ENCODE results near the gene OR10A6. TPM values are rescaled to one million over a fixed set of nuclear protein-coding genes. Genes with fewer than 3 reads are reported as not detected.

OR10A6 gene
- total RNA-seq, 1 experiment from 2014 or later: not detected

DNA sequence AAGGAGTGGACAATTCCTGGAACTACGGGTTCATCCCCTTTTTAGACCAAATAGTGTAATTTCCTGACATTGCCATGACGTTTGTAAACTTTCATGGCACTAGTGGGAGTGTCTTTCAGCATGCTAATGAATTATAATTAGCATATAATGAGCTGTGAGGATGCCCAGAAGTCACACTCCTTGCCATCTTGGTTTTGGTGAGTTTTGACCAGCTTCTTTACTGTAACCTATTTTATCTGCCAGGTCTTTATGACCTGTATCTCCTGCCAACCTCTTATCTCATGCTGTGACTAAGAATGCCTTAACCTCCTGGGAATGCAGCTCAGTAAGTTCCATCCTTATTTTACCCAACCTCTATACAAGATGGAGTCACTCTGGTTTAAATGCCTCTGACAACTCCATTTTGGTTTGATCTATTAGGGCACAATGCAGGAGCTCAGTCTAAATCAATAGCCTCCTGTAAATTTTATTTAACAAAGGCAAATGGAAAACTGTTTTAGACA is 20.7 kb downstream of the OR10A6 start:
- Histone ChIP-seq H3K36me3 (ENCODE audit: insufficient read depth, low read length, poor library complexity, severe bottlenecking) (no peaks in the 10 kb centered on the region), H3K9me3 (ENCODE audit: low read depth, low read length, poor library complexity, severe bottlenecking) (no peaks in the 10 kb centered on the region), H3K27me3 (replicated peaks; ENCODE audit: insufficient read depth, low read depth, low read length, poor library complexity) (peaks cover 3% of the 10 kb centered on the region), H3K4me3 (ENCODE audit: low read depth, low read length, poor library complexity, severe bottlenecking) (no peak overlapping the region), H3K4me1 (ENCODE audit: insufficient read depth, low read length, poor library complexity, severe bottlenecking) (no peaks in the 10 kb centered on the region), H3K27ac (ENCODE audit: low read depth, low read length, poor library complexity, severe bottlenecking) (no peak overlapping the region)
- CTCF ChIA-PET: interaction anchor here (0.6 kb wide), 1 partner anchor 403 kb away, joined by 4 read pairs; no protein-coding TSS in a partner anchor
- TF ChIP-seq, protein P1, sequence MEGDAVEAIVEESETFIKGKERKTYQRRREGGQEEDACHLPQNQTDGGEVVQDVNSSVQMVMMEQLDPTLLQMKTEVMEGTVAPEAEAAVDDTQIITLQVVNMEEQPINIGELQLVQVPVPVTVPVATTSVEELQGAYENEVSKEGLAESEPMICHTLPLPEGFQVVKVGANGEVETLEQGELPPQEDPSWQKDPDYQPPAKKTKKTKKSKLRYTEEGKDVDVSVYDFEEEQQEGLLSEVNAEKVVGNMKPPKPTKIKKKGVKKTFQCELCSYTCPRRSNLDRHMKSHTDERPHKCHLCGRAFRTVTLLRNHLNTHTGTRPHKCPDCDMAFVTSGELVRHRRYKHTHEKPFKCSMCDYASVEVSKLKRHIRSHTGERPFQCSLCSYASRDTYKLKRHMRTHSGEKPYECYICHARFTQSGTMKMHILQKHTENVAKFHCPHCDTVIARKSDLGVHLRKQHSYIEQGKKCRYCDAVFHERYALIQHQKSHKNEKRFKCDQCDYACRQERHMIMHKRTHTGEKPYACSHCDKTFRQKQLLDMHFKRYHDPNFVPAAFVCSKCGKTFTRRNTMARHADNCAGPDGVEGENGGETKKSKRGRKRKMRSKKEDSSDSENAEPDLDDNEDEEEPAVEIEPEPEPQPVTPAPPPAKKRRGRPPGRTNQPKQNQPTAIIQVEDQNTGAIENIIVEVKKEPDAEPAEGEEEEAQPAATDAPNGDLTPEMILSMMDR (conservative IDR thresholded peaks at IDR 0.05; ENCODE audit: low read depth, low read length): no peak
- no peak for TF ChIP-seq EZH2 (IDR thresholded peaks at IDR 0.05; ENCODE audit: borderline replicate concordance, low read depth, low read length, poor library complexity, severe bottlenecking)
- no TSS peak for BruUV-seq (replicated peaks)
- intact Hi-C loops (cut with micrococcal nuclease; ENCODE audit: unreplicated experiment): no loop called here
- DNase-seq (ENCODE audit: low spot score): no peak
- POLR2A ChIA-PET (ENCODE audit: low non-redundant PET): no interaction called here

DNA sequence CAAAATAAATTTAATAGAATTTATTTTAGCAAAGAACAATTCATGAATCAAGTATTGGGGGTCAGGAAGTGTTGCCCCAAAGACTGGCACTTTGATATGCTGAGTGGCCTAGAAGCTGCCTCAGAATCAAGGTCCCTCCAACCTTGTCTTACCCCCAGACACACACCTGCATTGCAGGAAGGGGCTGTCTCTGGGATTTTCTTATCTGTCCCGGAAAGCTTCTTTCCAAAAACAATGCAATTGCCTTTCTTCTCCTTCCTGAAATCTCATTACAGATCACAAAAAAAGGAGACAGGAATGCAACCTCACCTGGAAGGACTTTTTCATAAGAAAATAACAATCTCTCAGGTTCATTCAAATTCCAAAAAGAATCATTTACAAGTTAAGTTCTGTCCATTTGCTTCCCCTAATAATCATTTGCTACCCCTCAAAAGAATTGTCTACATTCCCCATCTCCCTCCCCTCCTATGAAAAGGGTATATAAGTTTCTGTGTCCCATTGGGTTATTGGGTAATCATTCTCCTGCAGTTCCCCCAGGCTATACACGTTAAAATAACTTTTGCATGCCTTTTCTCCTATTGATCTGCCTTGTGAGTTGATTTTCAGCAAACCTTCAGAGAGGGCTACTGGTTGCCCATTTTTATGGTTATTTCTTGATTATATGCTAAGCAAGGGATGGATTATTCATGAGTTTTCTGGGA is 21.3 kb downstream of the OR10A6 start:
- Histone ChIP-seq H3K9me3 (ENCODE audit: low read depth, low read length, poor library complexity, severe bottlenecking) (no peaks in the 10 kb centered on the region), H3K27ac (ENCODE audit: low read depth, low read length, poor library complexity, severe bottlenecking) (no peak overlapping the region), H3K27me3 (replicated peaks; ENCODE audit: insufficient read depth, low read depth, low read length, poor library complexity) (peaks cover 5% of the 10 kb centered on the region), H3K36me3 (ENCODE audit: insufficient read depth, low read length, poor library complexity, severe bottlenecking) (no peaks in the 10 kb centered on the region), H3K4me3 (ENCODE audit: low read depth, low read length, poor library complexity, severe bottlenecking) (no peak overlapping the region), H3K4me1 (ENCODE audit: insufficient read depth, low read length, poor library complexity, severe bottlenecking) (no peaks in the 10 kb centered on the region)
- CTCF ChIA-PET: interaction anchor here (0.6 kb wide), 1 partner anchor 402 kb away, joined by 4 read pairs; no protein-coding TSS in a partner anchor
- BruUV-seq (replicated peaks): no TSS peak
- POLR2A ChIA-PET (ENCODE audit: low non-redundant PET): no interaction called here
- intact Hi-C loops (cut with micrococcal nuclease; ENCODE audit: unreplicated experiment): no loop called here
- TF ChIP-seq EZH2 (IDR thresholded peaks at IDR 0.05; ENCODE audit: borderline replicate concordance, low read depth, low read length, poor library complexity, severe bottlenecking): no peak
- TF ChIP-seq, protein P1 (conservative IDR thresholded peaks at IDR 0.05; ENCODE audit: low read depth, low read length): no peak
- DNase-seq (ENCODE audit: low spot score): no peak

DNA sequence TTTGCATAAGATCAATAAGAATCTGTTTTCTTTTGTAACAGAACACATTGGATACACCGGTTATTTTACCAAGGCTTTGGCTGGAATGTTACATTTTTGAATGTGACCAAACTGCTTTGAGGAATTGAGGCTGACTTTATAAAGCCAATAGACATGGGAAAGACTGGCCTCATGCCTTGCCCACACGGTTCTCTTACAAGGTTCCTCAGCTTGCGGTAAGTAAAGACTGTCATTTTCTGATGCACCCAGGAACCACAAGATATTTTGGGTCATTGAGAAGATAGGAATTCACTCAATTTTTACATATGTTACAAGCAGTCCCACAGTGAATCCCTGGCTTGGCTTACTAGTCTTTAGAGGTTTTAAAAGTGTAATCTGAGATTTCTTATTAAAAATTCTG is 23.9 kb downstream of the OR10A6 start:
- H3K27me3 ChIP-seq (replicated peaks; ENCODE audit: insufficient read depth, low read depth, low read length, poor library complexity): peaks cover 7% of the 10 kb centered on the region
- no peak overlapping the region for H3K4me3 ChIP-seq (ENCODE audit: low read depth, low read length, poor library complexity, severe bottlenecking)
- POLR2A ChIA-PET (ENCODE audit: low non-redundant PET): no interaction called here
- no TSS peak for BruUV-seq (replicated peaks)
- DNase-seq (ENCODE audit: low spot score): no peak
- H3K9me3 ChIP-seq (ENCODE audit: low read depth, low read length, poor library complexity, severe bottlenecking): no peaks in the 10 kb centered on the region
- H3K4me1 ChIP-seq (ENCODE audit: insufficient read depth, low read length, poor library complexity, severe bottlenecking): no peaks in the 10 kb centered on the region
- no peak for TF ChIP-seq EZH2 (IDR thresholded peaks at IDR 0.05; ENCODE audit: borderline replicate concordance, low read depth, low read length, poor library complexity, severe bottlenecking)
- TF ChIP-seq, protein P1 (conservative IDR thresholded peaks at IDR 0.05; ENCODE audit: low read depth, low read length): no peak
- intact Hi-C loops (cut with micrococcal nuclease; ENCODE audit: unreplicated experiment): no loop called here
- CTCF ChIA-PET: no interaction called here
- H3K36me3 ChIP-seq (ENCODE audit: insufficient read depth, low read length, poor library complexity, severe bottlenecking): no peaks in the 10 kb centered on the region
- H3K27ac ChIP-seq (ENCODE audit: low read depth, low read length, poor library complexity, severe bottlenecking): no peak overlapping the region

Data from A673 (cell line).